Activated naive CD8-positive, alpha-beta T cell (primary cell): ENCODE data around the gene SFMBT1.

Experiments used
- H3K27ac Mint-ChIP-seq: one replicate; pipeline ENCODE4 v1.8.0; 2021; ENCODE audit warnings: mixed read lengths
- H3K27me3 Mint-ChIP-seq: one replicate; pipeline ENCODE4 v1.8.0; 2021; ENCODE audit warnings: mixed read lengths
- H3K36me3 Mint-ChIP-seq: one replicate; pipeline ENCODE4 v1.8.0; 2021; ENCODE audit warnings: mixed read lengths
- H3K4me1 Mint-ChIP-seq: one replicate; pipeline ENCODE4 v1.8.0; 2021; ENCODE audit warnings: low read depth, mixed read lengths
- H3K4me3 Mint-ChIP-seq: one replicate; pipeline ENCODE4 v1.8.0; 2021; ENCODE audit warnings: mild to moderate bottlenecking, mixed read lengths
- H3K9me3 Mint-ChIP-seq: one replicate; pipeline ENCODE4 v1.8.0; 2021; ENCODE audit warnings: low read depth, mixed read lengths

The SFMBT1 gene

GRCh38 chr3:53003320-53003719, 42.6 kb downstream of the SFMBT1 start:
- H3K36me3 Mint-ChIP-seq: peaks cover 2% of the 10 kb centered on the region
- no peaks in the 10 kb centered on the region for H3K27me3 Mint-ChIP-seq
- no peak overlapping the region for H3K27ac Mint-ChIP-seq
- H3K4me3 Mint-ChIP-seq: no peak overlapping the region
- peaks cover 21% of the 10 kb centered on the region for H3K4me1 Mint-ChIP-seq
- no peaks in the 10 kb centered on the region for H3K9me3 Mint-ChIP-seq

DNA sequence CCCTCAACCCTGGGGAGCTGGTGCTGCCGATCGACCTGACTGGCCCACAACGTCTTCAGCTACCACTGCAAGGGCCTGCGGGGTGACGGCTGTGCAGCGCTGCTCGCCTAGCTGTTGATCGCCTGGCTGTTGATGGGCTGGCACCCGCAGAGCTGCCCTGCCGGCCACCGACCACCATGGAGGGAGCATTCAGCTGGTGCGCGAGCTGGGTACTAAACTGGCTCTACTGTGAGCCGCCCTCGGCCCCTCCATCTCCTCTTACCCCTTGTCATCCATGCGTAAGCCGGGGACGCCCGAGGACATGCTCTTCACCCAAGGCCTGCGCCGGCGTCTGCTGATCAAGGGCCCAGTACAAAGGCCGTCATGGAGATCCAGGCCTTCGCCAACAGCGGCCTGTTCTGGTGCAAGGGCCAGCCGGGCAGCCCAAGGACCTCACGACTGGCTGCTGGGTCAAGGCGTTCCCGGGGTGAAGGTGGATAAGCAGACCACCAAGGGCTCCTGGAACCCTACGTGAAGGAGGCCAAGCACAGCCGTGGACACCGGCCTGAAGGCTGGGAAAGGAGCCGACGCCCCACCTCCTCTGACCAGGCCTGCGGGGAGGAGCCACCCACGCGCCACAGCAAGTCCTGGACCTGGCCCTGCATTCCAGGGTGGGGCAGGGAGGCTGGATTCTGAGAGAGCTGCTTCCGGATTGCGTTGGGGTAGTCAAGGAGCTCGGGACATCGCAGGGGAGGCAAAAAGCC, 46.9 kb downstream of the SFMBT1 start:
- Mint-ChIP-seq H3K4me3 (no peak overlapping the region), H3K27ac (no peak overlapping the region), H3K4me1 (peaks cover 20% of the 10 kb centered on the region), H3K9me3 (no peaks in the 10 kb centered on the region), H3K27me3 (no peaks in the 10 kb centered on the region), H3K36me3 (peaks cover 7% of the 10 kb centered on the region)

DNA sequence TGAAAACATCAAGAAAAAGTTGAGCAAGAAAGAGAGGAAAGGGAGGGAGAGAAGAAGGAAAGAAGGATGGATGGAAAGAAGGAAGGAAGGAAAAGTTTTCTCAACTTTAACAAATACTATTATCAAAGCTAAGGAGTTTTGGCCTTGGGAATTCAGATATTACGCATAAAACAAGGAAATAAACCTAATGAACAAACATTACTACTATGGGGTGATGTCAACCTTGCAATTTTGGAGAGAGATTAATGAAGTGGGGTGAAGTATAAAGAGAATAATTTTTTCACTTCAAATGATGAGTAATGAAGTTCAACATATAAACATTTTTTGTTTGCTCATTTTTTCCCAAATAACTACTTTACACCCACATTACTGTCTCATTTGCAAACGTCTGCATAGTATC, 55.2 kb downstream of the SFMBT1 start:
- Mint-ChIP-seq H3K4me1 (peaks cover 48% of the 10 kb centered on the region), H3K9me3 (no peaks in the 10 kb centered on the region), H3K27me3 (no peaks in the 10 kb centered on the region), H3K27ac (no peak overlapping the region), H3K4me3 (no peak overlapping the region), H3K36me3 (peaks cover 3% of the 10 kb centered on the region)

DNA sequence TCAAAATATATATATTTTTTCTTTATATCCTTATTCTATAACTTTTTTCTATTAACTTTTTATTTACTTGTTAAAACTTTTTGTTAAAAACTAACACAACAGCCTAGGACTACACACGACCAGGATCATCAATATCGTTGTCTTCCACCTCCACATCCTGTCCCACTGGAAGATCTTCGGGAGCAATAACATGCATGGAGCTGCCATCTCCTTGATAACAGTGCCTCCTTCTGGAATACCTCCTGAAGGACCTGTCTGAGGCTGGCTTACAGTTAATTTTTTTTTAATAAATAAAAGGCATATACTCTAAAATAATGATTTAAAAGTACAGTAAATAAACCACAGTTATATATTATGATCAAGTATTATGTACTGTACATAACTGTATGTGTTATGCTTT, 58.9 kb downstream of the SFMBT1 start:
- H3K27ac Mint-ChIP-seq: no peak overlapping the region
- H3K36me3 Mint-ChIP-seq: no peaks in the 10 kb centered on the region
- H3K27me3 Mint-ChIP-seq: no peaks in the 10 kb centered on the region
- no peaks in the 10 kb centered on the region for H3K9me3 Mint-ChIP-seq
- H3K4me1 Mint-ChIP-seq: peaks cover 59% of the 10 kb centered on the region
- H3K4me3 Mint-ChIP-seq: no peak overlapping the region

DNA sequence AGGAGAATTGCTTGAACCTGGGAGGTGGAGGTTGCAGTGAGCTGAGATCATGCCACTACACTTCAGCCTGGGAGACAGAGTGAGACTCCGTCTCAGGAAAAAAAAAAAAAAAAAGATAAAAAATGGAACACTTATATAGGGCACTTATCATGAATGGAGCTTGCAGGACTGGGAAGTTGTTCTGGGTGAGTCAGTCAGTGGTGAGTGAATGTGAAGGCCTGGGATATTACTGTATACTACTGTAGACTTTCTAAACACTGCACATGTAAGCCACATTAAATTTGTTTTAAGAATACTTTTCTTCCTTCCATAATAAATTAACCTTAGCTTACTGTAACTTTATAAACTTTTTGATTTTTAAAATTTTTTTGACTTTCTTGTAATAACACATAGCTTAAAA, 59.8 kb downstream of the SFMBT1 start:
- Mint-ChIP-seq H3K9me3 (no peaks in the 10 kb centered on the region), H3K36me3 (no peaks in the 10 kb centered on the region), H3K4me1 (peaks cover 56% of the 10 kb centered on the region), H3K4me3 (no peak overlapping the region), H3K27ac (no peak overlapping the region), H3K27me3 (no peaks in the 10 kb centered on the region)

DNA sequence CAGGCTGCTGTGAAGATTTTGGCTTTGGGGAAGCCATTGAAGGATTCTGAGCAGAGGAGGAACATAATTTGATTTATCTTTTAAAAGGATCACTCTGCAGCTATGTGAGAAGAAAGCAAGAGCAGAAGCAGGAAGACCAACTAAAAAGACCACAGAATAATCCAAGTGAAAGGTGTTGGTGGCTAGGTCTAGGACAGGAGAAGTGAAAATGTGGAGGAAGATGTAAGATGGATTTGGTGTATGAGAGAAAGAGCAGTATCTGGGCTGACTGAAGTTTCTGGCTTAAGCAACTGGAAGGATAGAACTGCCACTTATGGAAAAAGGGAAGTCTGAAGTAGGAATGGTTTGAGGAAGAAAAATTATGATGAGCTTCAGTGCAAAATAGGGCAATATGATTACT, 62.0 kb downstream of the SFMBT1 start:
- peaks cover 3% of the 10 kb centered on the region for H3K36me3 Mint-ChIP-seq
- peaks cover 3% of the 10 kb centered on the region for H3K9me3 Mint-ChIP-seq
- H3K27me3 Mint-ChIP-seq: no peaks in the 10 kb centered on the region
- peaks cover 50% of the 10 kb centered on the region for H3K4me1 Mint-ChIP-seq
- H3K4me3 Mint-ChIP-seq: peak overlapping the region; percentile 82
- H3K27ac Mint-ChIP-seq: peak overlapping the region; percentile 97

DNA sequence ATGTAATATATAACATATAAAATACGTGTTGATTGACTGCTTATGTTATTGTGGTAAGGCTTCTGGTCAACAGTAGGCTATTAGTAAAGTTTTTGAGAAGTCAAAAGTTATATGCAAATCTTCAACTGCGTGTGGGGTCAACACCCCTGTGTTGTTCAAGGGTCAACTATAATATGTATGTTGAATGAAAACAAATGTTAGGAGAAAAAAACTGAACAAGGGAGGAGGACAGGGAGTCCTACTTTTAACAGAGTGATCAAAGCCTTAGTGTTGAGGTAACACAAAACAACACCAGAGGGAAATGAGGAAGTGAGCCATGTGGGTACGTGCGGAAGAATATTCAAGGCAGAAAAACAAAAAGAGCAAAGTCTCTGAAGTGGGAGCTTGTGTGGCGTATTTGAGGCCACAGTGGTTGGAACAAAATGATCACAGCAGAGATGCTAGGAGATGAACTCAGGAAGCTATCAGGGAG, 62.5 kb downstream of the SFMBT1 start:
- Mint-ChIP-seq H3K36me3 (peaks cover 3% of the 10 kb centered on the region), H3K27me3 (no peaks in the 10 kb centered on the region), H3K27ac (peak overlapping the region; percentile 97), H3K4me3 (peak overlapping the region; percentile 82), H3K9me3 (peaks cover 3% of the 10 kb centered on the region), H3K4me1 (peaks cover 50% of the 10 kb centered on the region)

- Mint-ChIP-seq H3K27me3 (no peaks in the 10 kb centered on the region), H3K36me3 (peaks cover 3% of the 10 kb centered on the region), H3K9me3 (peaks cover 3% of the 10 kb centered on the region), H3K27ac (peak overlapping the region; percentile 97), H3K4me3 (peak overlapping the region; percentile 82), H3K4me1 (peaks cover 50% of the 10 kb centered on the region)
Measured at GRCh38 chr3:52982839-52983238, 63.0 kb downstream of the SFMBT1 start.

DNA sequence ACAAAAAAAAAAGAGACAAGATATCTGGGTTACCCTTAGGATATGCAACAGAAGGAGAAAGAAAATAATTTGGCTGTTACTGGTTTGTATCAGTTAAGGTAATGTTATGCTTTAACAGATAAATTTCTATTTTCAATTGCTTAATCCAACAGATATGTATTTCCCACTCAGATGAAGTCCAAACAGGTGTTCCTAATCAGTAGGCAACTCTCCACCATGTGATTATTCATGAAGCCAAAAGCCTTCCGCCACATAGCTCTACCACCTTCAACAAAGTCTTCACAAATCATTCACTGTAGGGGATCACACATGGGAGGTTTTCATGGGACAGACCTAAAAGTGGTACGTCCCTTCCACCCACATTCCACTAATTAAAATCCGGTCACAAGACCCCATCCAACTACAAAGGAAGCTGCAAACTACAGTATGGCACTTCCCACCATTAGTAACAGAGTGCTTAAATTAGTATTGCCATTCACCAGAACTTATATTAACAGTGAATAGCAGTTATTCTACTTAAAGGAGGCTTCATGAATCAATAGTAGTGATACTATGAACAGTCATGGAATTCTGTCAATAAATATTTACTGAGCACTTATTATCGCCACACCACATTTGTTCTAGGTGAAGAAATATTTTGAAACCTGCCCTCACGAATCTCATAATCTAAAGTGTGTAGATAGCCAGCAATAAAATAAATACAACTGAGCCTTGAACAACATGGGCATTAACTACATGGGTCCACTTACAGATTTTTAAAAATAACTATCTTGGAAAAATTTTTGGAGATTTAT, 66.5 kb downstream of the SFMBT1 start:
- Mint-ChIP-seq H3K4me1 (peaks cover 44% of the 10 kb centered on the region), H3K9me3 (peaks cover 3% of the 10 kb centered on the region), H3K27ac (no peak overlapping the region), H3K36me3 (peaks cover 3% of the 10 kb centered on the region), H3K4me3 (no peak overlapping the region), H3K27me3 (no peaks in the 10 kb centered on the region)

GRCh38 chr3:52978109-52978754, 67.6 kb downstream of the SFMBT1 start:
- no peaks in the 10 kb centered on the region for H3K27me3 Mint-ChIP-seq
- peaks cover 3% of the 10 kb centered on the region for H3K9me3 Mint-ChIP-seq
- H3K36me3 Mint-ChIP-seq: peaks cover 5% of the 10 kb centered on the region
- H3K27ac Mint-ChIP-seq: peak overlapping the region; percentile 59
- no peak overlapping the region for H3K4me3 Mint-ChIP-seq
- peaks cover 41% of the 10 kb centered on the region for H3K4me1 Mint-ChIP-seq

DNA sequence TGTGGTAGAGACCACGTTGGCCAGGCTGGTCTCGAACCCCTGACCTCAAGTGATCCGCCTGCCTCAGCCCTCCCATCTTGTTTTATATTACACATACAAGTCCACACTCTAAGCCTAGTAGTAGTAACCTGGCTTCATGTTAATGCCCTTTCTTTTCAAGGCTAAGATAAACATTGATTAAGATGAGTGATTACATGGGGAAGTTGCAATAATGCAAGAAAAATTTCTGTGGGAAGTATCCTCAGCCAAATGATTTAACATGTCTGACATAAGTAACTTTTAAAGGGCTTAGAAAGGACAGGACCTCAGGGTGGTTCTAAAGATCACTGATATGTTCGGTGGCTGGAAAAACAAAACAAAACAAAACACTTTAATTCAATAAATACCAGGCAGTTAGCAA, 72.1 kb downstream of the SFMBT1 start:
- Mint-ChIP-seq H3K27ac (peak overlapping the region; percentile 8), H3K36me3 (peaks cover 2% of the 10 kb centered on the region), H3K27me3 (no peaks in the 10 kb centered on the region), H3K9me3 (no peaks in the 10 kb centered on the region), H3K4me1 (peaks cover 30% of the 10 kb centered on the region), H3K4me3 (no peak overlapping the region)

DNA sequence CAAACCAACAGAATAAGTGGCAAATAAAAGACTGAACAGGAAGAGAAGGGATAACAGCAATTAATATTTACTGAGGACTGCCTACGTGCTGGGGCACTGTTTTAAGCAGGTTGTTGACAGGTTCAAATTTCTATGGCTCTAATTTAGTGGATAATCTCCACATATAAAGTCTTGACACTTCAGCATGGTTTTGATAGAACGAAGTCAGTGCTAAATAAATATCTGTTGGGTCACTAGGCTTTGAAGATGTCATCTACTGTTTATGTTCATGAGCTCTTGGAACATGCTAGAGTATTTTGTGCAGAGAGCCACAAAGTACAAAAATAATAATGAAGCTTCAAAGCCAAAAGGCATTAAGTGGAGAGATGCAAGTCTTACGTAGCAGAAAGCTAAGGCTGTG, 74.0 kb downstream of the SFMBT1 start:
- Mint-ChIP-seq H3K27me3 (no peaks in the 10 kb centered on the region), H3K4me1 (peaks cover 26% of the 10 kb centered on the region), H3K27ac (no peak overlapping the region), H3K36me3 (peaks cover 2% of the 10 kb centered on the region), H3K4me3 (no peak overlapping the region), H3K9me3 (no peaks in the 10 kb centered on the region)

DNA sequence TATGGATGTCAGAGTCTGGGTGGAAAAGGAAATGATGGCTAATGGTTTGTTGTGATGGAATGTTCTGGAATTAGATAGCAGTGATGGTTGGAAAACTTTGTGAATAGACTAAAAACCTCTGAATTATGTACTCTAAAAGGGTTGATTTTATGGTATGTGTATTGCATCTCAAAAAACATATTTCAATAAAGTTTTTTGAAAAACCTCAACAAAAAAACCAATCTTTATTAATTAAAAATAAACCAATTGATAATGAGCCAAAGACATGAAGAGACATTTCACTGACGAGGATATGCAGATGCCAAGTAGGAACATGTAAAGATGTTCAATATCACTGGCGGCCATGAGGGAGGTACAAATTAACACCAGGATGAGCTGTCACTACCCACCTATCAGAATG, 78.5 kb downstream of the SFMBT1 start:
- Mint-ChIP-seq H3K27ac (no peak overlapping the region), H3K9me3 (no peaks in the 10 kb centered on the region), H3K4me3 (no peak overlapping the region), H3K27me3 (no peaks in the 10 kb centered on the region), H3K4me1 (peaks cover 13% of the 10 kb centered on the region), H3K36me3 (no peaks in the 10 kb centered on the region)

DNA sequence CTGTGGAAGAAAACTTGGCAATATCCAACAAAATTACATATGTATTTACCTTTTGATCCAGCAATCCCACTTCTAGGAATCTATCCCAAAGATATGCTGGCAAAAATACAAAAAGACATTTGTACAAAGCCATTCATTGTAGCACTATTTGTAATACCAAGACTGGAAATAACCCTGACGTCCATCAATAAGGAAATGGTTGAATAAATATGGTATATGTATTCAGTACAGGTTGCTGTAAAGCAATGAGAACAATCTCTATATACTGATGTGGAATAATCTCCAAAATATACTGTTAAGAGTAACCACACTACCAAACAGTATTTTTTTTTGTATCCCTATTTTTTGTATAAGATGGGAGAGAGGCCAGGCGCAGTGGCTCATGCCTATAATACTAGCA, 83.7 kb downstream of the SFMBT1 start:
- Mint-ChIP-seq H3K4me1 (peaks cover 22% of the 10 kb centered on the region), H3K4me3 (no peak overlapping the region), H3K27me3 (no peaks in the 10 kb centered on the region), H3K36me3 (peaks cover 12% of the 10 kb centered on the region), H3K9me3 (no peaks in the 10 kb centered on the region), H3K27ac (no peak overlapping the region)

- no peaks in the 10 kb centered on the region for H3K27me3 Mint-ChIP-seq
- no peaks in the 10 kb centered on the region for H3K9me3 Mint-ChIP-seq
- peaks cover 36% of the 10 kb centered on the region for H3K4me1 Mint-ChIP-seq
- peaks cover 23% of the 10 kb centered on the region for H3K36me3 Mint-ChIP-seq
- no peak overlapping the region for H3K4me3 Mint-ChIP-seq
- no peak overlapping the region for H3K27ac Mint-ChIP-seq
Measured at GRCh38 chr3:52959773-52960172, 86.1 kb downstream of the SFMBT1 start.
